NCI-H748 (cell line): ENCODE data around the gene COLEC12.
A peak's percentile ranks its signal among the peaks of the same experiment; 100 is the strongest.

ENCODE experiments used
- DNase-seq: peaks from one replicate; lab custom pipeline; 2025; ENCODE audit not compliant: unreplicated experiment; lab: John Stamatoyannopoulos, UW

Gene COLEC12

GRCh38 chr18:500632-501405 is at the start of gene COLEC12:
Gene COLEC12, minus strand, starts transcription at chr18:500701. Its CDS starts 187 bp downstream, at chr18:500514.
- DNase-seq, result peak; percentile 57

DNA sequence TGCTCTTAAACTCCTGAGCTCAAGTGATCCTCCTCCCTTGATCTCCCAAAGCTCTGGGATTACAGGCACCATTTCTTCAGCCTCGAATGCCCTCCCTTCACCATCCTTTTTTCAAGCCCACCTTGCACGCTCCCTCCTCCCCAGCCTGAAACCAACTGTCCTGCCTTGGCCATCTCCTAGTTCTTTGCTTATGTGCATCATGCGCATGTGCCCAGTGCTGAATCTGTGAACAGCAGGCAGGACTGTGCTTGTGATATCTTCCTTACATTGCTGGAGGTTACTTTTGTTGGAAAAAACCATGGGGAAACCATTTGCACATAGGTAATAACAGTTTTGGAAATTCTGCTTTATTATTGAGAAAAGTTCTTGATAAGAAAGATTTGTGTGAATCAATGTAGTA is 49.5 kb upstream of the COLEC12 start:
- DNase-seq, result no peak

DNA sequence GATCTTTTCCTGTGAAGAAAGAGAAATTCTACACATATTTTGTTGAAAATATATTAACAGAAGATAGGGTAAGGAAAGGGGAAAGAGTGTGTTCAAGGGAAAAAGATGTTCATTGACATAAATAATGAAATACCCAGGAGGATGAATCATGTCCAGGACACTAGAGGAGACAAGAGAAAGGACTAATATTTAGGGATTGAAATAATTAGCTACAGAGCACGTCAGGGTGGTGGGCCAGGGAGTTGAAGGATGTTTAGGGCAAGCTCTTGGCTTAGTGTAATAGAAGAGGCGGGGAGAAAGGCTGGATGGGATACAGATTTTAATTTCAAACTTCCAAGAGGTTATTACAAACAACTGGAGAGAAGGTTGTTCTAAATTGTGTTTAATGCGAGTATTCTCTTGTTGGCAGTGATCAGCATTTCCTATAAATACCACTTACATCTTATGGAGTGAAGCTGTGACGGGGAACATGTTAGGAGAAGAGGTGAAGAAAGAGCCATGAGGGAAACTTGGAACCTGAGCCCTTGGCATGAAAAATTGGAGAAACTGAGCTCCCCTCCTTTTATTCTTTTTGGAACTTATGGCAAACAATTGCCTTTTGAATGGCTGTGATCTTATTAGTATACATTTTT is 43.1 kb upstream of the COLEC12 start:
- DNase-seq, result no peak

DNA sequence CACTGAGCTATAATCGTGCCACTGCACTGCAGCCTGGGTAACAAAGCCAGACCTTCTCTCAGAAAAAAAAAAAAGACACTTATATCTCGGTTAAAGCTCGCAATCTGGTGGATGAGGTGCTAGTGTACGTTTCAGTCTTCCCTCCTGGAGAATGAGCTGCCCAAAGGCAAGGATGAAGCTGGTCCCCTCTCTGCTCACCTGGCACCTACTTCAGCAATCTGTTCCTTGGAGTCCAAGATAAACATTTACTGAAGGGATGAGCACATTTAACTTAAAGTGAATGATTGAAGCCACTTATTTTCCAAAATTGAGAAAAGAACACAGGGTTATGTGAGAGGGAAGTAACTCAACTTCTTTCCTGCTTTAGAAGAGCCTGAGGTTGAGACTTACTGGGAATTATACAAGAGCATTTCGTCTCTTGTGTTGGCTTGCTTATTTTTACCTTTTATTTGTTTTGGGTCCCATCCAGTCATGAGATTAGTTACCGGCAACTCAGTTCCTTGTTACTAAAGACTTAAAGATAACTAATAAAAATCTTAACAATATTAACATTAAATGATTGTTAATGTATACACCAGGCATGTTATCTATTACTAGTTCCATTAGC is 33.6 kb upstream of the COLEC12 start:
- DNase-seq, result no peak

DNA sequence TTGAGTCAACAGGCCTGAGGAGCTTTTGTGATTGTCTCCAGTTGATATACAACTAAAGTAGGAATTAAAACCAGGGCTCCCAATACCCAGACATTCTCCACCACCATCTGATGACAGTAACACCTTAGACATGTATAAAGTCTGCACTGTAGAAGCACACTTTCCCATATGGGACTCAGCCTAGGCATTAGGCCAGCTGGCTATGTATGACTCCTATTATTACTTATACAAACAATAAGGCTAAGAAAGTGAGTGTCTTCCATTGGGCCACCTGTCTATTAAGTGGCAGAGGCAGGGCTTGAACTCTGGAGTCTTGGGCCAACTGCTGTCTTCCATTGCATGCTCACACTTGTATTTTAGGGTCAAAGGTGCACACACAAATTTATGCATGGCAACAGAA is 32.1 kb upstream of the COLEC12 start:
- no peak for DNase-seq

DNA sequence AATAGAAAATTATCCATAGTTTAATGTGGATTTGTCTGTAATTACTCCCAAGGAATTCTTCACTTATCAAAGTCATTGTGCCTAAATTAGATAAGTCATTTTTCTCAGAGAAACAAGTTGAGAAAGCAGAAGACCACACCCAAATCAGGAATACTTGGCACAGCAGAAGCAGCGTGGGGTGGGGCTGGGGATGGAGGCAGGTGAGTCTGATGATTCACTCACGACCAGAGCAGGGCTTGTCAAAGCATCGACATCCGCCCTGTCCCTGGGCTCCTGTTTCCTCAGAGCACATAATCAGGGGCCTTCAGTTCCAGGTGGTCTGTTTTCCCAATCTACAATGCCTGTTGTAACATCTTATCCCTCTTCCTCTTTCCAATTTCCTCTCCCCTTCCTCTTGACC is 31.5 kb upstream of the COLEC12 start:
- no peak for DNase-seq

- DNase-seq, result no peak
Observed at GRCh38 chr18:527146-527545, 26.6 kb upstream of the COLEC12 start.

GRCh38 chr18:526681-527080 is 26.2 kb upstream of the COLEC12 start:
- DNase-seq, result no peak

DNA sequence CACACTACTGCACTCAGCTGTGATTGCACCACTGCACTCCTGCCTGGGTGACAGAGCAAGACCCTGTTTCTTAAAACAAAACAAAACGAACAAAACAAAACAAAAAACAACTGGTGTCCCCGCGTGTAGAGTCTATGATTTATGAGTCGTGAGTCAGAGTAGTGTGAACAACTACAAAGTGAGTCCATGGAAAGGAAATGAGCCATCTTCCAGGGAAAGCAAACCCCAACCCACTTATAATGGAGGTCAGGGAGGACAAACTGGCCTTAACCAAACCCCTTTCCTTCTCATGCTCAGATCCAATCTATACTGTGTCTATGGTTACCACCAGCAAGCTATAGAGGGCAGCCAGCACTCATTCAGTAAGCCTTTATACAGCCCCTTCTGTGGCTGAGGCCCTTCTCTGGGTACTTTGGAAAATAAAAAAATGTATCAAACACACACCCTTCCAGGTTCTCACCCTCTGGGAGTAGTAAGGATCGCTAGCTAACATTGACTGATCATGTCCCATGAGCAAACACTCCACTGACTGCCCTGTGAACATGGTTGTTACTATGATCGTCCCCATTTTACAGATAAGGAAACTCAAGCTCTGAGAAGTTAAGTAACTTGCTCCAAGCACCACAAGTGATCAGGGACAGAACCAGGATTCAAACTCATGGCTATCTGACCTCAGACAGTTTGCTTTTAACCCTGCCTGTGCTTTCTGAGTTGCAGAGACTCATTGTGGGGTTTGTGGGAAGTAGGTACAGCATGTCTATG is 24.7 kb upstream of the COLEC12 start:
- no peak for DNase-seq

DNA sequence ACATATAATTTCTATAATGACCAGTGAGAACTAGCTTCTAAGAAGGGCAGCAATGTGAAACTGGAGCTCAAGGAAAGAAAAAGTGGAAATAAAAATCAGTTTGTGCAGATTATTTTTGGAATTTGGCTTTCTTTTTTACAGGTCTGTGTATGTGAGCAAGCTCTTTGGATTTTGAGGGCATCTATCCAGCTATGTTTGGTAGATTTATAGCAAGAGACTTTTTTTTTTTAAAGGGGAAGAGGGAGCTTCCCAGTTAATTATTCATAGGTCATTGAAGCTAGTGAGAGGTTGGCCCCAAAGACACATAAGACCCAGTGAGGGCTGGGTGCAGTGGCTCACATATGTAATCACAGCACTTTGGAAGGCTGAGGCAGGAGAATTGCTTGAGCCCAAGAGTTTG is 24.0 kb upstream of the COLEC12 start:
- no peak for DNase-seq

GRCh38 chr18:523561-523960 is 23.1 kb upstream of the COLEC12 start:
- no peak for DNase-seq

GRCh38 chr18:519019-519879 is 18.7 kb upstream of the COLEC12 start:
- DNase-seq, result no peak

GRCh38 chr18:518081-518480 is 17.6 kb upstream of the COLEC12 start:
- DNase-seq, result no peak

GRCh38 chr18:515838-516237 is 15.3 kb upstream of the COLEC12 start:
- no peak for DNase-seq

DNA sequence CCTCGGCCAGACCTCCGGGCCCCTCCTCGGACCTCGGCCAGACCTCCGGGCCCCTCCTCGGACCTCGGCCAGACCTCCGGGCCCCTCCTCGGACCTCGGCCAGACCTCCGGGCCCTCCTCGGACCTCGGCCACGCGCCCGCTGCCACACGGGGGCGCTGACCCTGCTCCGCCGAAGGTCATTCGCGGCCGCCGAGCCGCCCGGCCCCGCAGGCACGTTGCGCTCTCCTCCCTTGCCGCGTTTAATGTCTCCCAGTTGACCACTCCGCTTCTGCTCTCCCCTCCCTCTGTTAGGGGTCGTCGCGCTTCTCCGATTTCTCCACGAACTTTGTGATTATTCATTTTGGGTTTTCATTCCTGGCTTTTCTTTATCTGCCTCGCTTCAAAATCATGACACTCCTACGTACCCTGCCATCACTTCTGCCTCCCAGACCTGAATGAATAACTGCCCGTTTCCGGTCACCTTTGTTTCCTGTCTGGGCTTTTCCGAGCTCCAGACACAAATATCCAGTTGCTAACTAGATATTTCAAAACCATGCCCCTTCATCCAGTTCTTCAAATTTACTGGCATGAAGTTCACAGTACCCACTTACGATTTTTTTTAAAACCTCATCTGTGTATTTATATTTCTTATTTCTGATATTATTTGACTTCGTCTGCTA is 14.8 kb upstream of the COLEC12 start:
- DNase-seq, result no peak

DNA sequence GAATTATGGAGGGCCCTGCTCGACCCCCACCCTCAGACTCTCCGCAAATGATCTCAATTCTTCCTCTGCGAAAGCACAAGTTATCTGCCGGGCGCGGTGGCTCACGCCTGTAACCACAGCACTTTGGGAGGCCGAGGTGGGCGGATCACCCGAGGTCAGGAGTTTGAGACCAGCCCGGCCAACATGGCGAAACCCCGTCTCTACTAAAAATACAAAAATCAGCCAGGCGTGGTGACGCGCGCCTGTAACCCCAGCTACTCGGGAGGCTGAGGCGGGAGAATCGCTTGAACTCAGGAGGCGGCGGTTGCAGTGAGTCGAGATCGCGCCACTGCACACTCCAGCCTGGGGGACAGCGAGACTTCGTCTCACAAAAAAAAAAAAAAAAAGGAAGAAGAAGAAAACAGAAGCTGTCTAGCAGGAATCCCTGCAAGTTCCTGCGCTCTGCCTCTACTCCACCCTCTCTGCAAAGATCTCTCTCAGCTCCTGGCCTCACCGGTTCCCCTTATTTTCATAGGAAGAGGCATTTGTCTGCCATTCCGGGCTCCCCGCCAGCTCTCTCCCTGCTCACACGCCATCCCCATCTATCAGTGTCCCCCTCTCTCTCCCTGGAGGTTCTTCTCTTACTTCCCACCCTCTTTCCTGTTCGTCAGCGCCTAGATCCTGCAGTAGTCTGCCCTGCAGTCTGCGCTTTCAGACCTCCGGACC is 13.5 kb upstream of the COLEC12 start:
- DNase-seq, result no peak

- DNase-seq, result no peak
Observed at GRCh38 chr18:512957-513356, 12.5 kb upstream of the COLEC12 start.

GRCh38 chr18:508835-509234 is 8.3 kb upstream of the COLEC12 start:
- DNase-seq, result no peak

DNA sequence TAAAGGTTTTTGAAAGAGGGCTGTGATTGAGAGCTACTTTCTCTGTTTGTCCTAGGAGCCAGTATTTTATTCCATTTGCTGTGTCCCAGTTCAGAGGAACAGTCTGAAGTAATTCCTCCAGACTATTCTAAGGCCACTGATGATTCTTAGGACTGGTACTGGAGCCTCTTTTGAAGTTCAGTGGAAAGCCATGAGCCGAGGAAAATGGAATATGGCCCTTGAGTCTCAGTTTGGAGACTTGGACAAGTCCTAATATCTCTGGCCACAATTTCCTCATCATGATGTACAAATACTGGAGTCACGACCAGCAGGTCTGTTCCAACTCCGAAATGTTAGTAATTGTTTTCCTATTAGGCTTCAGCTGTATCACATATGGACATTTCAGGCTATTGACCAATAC is 7.1 kb upstream of the COLEC12 start:
- DNase-seq, result no peak

- no peak for DNase-seq
Observed at GRCh38 chr18:506801-507200, 6.3 kb upstream of the COLEC12 start.
